Tibial artery (tissue), 4 donors: ENCODE results near the gene RERE.

ENCODE experiments used
- DNase-seq, 2 donors: peaks; one replicate each; pipeline ENCODE4 v3.0.0-alpha.2; 2019
- H3K27ac ChIP-seq, 2 donors: fragments of 200-600 bp; sonication (generic) in 1 of 2; 1 replicate in 1 of 2; 2 replicates in 1 of 2; pipeline ENCODE4 v1.5.1; 2018 to 2019; ENCODE audit warnings: mild to moderate bottlenecking in 1 of 2
- H3K27me3 ChIP-seq, 2 donors: fragments of 200-600 bp; sonication (generic) in 1 of 2; one replicate each; pipeline versions ENCODE4 v1.5.1 to v1.6.0; 2016 to 2019
- H3K36me3 ChIP-seq, 3 donors: fragments of 200-600 bp; sonication (generic) in 2 of 3; one replicate each; pipeline ENCODE4 v1.5.1; 2016 to 2019; ENCODE audit warnings: mild to moderate bottlenecking in 2 of 3
- H3K4me1 ChIP-seq, 4 donors: fragments of 200-600 bp; sonication (generic) in 2 of 4; 1 replicate in 3 of 4; 2 replicates in 1 of 4; pipeline ENCODE4 v1.5.1; 2016 to 2019
- H3K4me3 ChIP-seq, 2 donors: fragments of 200-600 bp; sonication (generic) in 1 of 2; 1 replicate in 1 of 2; 2 replicates in 1 of 2; pipeline ENCODE4 v1.5.1; 2018 to 2019; ENCODE audit warnings: mild to moderate bottlenecking in 2 of 2
- H3K9me3 ChIP-seq, 3 donors: fragments of 200-600 bp; sonication (generic) in 1 of 3; one replicate each; pipeline ENCODE4 v1.5.1; 2016 to 2019
- intact Hi-C: fragments of 100-400 bp; cut with DNase I; formaldehyde crosslinking; loops from one replicate; pipeline ENCODE4 v1.15.0; 2023; ENCODE audit warnings: low total_unique reads
- TF ChIP-seq, protein P1 (sequence below), 2 experiments: fragments of 200-600 bp in 1 of 2; fragments of 450-650 bp in 1 of 2; IDR thresholded peaks; one replicate each; pipeline ENCODE4 v1.5.1; 2017 to 2019; ENCODE audit warnings: antibody characterized with exemption in 2 of 2, mild to moderate bottlenecking in 1 of 2, moderate library complexity in 1 of 2

Gene RERE

GRCh38 chr1:8397511-8397910 is 419.9 kb downstream of the RERE start:
- peaks cover 0 to 84% (median 50%) of the 10 kb centered on the region in 4 donors for H3K4me1 ChIP-seq
- no peak overlapping the region for H3K4me3 ChIP-seq
- TF ChIP-seq, protein P1, sequence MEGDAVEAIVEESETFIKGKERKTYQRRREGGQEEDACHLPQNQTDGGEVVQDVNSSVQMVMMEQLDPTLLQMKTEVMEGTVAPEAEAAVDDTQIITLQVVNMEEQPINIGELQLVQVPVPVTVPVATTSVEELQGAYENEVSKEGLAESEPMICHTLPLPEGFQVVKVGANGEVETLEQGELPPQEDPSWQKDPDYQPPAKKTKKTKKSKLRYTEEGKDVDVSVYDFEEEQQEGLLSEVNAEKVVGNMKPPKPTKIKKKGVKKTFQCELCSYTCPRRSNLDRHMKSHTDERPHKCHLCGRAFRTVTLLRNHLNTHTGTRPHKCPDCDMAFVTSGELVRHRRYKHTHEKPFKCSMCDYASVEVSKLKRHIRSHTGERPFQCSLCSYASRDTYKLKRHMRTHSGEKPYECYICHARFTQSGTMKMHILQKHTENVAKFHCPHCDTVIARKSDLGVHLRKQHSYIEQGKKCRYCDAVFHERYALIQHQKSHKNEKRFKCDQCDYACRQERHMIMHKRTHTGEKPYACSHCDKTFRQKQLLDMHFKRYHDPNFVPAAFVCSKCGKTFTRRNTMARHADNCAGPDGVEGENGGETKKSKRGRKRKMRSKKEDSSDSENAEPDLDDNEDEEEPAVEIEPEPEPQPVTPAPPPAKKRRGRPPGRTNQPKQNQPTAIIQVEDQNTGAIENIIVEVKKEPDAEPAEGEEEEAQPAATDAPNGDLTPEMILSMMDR (IDR thresholded peaks at IDR 0.05), result no peak
- H3K36me3 ChIP-seq, result peaks cover 0 to 18% (median 16%) of the 10 kb centered on the region in 3 donors
- no peak for DNase-seq
- H3K27ac ChIP-seq, result peak overlapping the region; percentile 44 to 71
- H3K27me3 ChIP-seq, result no peaks in the 10 kb centered on the region
- intact Hi-C loops, result no loop called here
- no peaks in the 10 kb centered on the region for H3K9me3 ChIP-seq

GRCh38 chr1:8396786-8397406 is 420.5 kb downstream of the RERE start:
- intact Hi-C loops, result no loop called here
- Histone ChIP-seq H3K27me3 (no peaks in the 10 kb centered on the region), H3K4me1 (peaks cover 0 to 87% (median 49%) of the 10 kb centered on the region in 4 donors), H3K36me3 (peaks cover 0 to 13% (median 10%) of the 10 kb centered on the region in 3 donors), H3K27ac (peak overlapping the region; percentile 44 to 71), H3K9me3 (no peaks in the 10 kb centered on the region), H3K4me3 (no peak overlapping the region)
- DNase-seq, result peak; percentile 77 to 81
- TF ChIP-seq, protein P1 (IDR thresholded peaks at IDR 0.05), result no peak

DNA sequence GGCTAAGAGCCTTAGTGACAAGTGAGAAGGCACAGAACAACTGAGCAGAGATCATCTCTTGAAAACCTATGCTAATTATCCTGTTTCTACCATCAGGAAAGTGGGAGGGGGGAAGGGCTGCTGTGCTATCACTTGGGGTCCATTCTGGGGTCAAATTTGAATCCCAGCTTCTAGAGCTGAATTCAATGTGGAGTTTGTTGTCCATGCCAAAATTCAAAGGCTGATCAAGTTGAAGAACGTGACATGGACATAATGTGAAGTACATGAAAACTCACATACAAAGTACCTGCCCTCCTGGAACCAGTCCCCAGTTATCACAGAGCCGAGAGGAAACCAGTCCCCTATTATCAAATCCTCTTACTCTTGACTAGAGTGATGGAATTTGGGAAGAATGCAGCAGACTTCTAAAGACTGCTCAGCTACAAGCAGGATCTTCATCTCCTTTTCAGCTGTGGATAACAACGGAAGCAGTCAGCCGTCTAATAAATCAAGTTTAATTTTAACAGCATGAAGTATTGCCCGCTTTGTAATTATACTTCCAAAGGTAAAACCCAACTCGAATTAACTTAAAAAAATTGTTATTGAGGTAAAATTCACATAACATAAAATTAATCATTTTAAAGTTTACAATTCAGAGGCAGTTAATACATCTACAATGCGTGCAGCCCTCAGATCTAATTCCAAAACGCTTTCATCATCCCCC is 421.2 kb downstream of the RERE start:
- no peak overlapping the region for H3K4me3 ChIP-seq
- intact Hi-C loops, result no loop called here
- peak overlapping the region; percentile 44 to 71 for H3K27ac ChIP-seq

DNA sequence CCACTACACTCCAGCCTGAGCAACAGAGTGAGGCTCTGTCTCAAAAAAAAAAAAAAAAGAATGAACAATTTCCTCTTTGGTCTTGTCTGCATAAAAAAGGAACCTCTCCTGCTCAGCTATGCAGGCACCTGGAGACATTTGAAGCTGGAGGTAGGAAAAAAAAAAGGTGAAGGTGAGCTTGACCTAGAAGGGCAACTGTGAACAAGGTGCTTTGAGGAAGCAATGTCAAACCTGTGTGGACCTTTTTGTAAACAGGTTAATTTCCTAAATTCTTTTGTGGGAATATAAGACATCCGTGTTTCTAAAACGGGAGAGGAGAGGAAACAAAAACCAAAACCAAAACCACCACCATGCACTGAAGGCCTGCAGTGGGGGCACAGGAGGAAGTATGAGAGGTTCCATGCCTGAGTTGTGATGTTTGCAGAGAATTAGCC is 422.0 kb downstream of the RERE start:
- DNase-seq, result no peak
- TF ChIP-seq, protein P1 (IDR thresholded peaks at IDR 0.05), result no peak
- peaks cover 0 to 4% (median 0%) of the 10 kb centered on the region in 3 donors for H3K36me3 ChIP-seq
- peaks cover 0 to 98% (median 55%) of the 10 kb centered on the region in 4 donors for H3K4me1 ChIP-seq
- no peak overlapping the region for H3K4me3 ChIP-seq
- intact Hi-C loops, result no loop called here
- peak overlapping the region; percentile 44 to 71 for H3K27ac ChIP-seq
- no peaks in the 10 kb centered on the region for H3K9me3 ChIP-seq
- H3K27me3 ChIP-seq, result no peaks in the 10 kb centered on the region

More for the DNA sequence above, 421.2 kb downstream of the RERE start:
- peaks cover 0 to 90% (median 52%) of the 10 kb centered on the region in 4 donors for H3K4me1 ChIP-seq
- no peaks in the 10 kb centered on the region for H3K27me3 ChIP-seq
- TF ChIP-seq, protein P1 (IDR thresholded peaks at IDR 0.05), result no peak
- no peak for DNase-seq
- peaks cover 0 to 6% (median 4%) of the 10 kb centered on the region in 3 donors for H3K36me3 ChIP-seq
- H3K9me3 ChIP-seq, result no peaks in the 10 kb centered on the region

DNA sequence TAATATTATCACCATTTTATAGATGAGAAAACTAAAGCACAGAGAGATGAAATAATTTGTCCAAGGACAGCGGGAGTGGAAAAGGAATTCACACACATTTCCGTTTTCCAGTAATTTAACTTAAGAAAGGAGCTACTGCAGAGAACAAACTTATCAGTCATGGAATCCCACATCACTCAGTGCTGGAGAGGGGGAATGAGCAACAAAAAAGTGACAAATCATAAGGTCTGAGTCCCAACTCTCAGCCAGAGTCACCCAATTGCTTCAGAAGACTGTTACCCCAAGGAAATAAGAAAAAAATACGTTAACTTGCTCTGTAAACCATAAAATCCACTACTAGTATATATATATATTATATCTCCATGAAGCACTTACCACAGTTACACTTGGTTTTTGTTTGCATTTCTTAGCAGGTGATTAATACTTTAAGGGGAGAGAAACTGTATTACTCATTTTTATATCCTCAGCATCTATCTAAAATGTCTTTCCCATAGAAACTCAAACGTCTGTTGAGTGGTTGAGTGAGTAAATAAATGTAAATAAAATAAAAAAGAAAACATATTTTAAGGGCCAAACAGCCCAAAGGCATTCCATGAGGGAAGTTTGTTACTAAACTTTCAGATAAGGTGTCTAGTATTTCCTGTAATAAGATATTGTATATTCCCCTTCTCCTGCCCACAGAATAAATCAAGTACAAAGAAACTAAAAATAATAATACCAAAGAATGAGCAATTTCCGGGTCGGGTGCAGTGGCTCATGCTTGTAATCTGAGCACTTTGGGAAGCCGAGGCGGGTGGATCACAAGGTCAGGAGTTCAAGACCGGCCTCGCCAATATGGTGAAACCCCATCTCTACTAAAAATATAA is 422.8 kb downstream of the RERE start:
- Histone ChIP-seq H3K27me3 (no peaks in the 10 kb centered on the region), H3K27ac (peak overlapping the region in 1 of 2 donors; percentile 44), H3K36me3 (peaks cover 0 to 9% (median 4%) of the 10 kb centered on the region in 3 donors), H3K9me3 (no peaks in the 10 kb centered on the region), H3K4me1 (peaks cover 0 to 90% (median 54%) of the 10 kb centered on the region in 4 donors), H3K4me3 (no peak overlapping the region)
- intact Hi-C loops, result no loop called here
- TF ChIP-seq, protein P1 (IDR thresholded peaks at IDR 0.05), result no peak
- no peak for DNase-seq
